ENCODE data around the gene EFNB2. TPM values are rescaled to one million over a fixed set of nuclear protein-coding genes. Genes with fewer than 3 reads are reported as not detected.

Gene EFNB2
- total RNA-seq, 2 experiments from 2014 or later, result 0.25 to 0.51 TPM

DNA sequence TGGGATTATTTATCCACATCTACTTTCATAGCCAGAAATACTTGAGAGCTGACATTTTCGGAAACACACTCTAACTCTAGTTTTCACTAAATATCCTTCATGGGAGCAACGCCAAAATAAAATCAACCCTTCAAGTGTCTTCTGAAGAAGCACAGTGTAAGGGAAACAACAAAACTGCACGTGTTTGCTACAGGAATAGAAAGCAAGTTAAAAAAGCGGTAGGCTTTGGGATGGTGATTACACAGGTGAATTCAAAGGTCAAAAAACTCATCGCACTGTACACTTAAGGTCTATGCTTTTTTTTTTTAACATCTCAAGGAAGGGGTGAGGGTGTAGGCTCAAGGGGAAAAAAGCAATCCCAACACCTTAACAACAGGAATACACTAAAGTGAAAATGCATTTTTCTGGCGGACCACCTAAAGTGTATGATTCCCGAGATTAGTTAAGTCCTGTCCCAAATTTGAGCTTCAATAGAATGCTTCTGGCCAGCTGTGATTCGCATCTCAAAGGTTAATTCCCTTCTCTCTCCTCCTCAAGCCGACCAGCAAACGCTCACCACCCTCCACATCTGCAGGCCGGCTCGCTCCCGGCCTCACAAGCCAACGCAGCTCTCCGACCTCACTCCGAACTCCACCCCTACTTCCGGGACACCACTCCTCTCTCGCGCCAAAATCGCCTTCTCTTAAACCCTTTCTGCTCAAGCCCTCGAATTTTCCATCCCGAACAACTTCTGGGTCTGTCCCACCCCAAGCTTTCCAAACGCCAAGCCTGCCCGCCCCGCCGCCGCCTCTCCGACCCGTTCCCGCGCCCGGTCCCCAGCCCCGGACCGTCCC lies 31.4 kb upstream of the EFNB2 start:
- ChIA-PET CTCF (ENCODE audit: unreplicated experiment) (no interaction called here), POLR2A (interaction anchor here (1.1 to 2.3 kb wide), 3 partner anchors 10 to 443 kb away, joined by 3 to 6 read pairs (median 5); no protein-coding TSS in a partner anchor)

DNA sequence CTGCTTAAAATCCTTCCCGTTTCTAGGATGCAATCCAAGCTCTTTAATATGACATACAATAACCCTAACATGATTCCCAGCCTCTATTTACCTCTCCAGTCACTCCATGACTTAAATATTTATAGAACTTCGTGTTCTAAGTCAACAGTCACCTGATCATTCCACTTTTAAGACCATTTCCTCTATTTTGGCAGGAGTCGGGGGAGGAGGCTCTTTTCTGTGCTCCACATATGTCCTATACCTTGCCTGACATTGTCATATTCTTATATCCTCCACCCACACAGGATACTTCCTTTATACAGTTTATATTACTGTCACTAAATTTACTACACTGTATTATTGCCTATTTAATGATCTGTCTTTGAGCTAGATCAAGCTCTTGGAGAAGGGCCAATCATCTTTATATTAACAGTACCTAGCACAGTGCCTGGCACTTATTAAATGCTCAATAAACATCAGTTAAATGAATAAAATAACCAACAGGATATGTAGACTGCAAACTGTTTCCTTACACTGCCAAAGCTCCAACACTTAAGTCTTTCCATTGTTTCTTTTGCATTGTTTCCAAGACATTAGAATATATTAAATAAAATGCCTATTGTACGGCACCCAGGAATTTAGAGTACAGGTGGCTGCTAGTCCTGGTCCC lies 29.8 kb upstream of the EFNB2 start:
- peaks cover 82% of the 10 kb centered on the region for H3K79me2 ChIP-seq (ENCODE audit: insufficient read depth, low read depth, low read length)
- no peak overlapping the region for H2AFZ ChIP-seq (ENCODE audit: low read length)
- no peaks in the 10 kb centered on the region for H3K9me2 ChIP-seq (ENCODE audit: insufficient read depth, low read length)
- ChIA-PET POLR2A (interaction anchor here (0.6 to 2.3 kb wide), 5 partner anchors 8 to 469 kb away, joined by 3 to 6 read pairs (median 4); no protein-coding TSS in a partner anchor), CTCF (ENCODE audit: unreplicated experiment) (no interaction called here)
- peaks cover 50% of the 10 kb centered on the region for H4K20me1 ChIP-seq (ENCODE audit: insufficient read depth, low read length)
- no peak overlapping the region for H3K27ac ChIP-seq (ENCODE audit: low read depth, low read length, poor library complexity, severe bottlenecking)
- H3K4me2 ChIP-seq (ENCODE audit: low read length), result peak overlapping the region; percentile 99
- H3K4me3 ChIP-seq (ENCODE audit: low read depth, low read length, poor library complexity, severe bottlenecking), result peak overlapping the region; percentile 88
- intact Hi-C loops (cut with micrococcal nuclease; ENCODE audit: unreplicated experiment), result loop anchor here (5.0 kb wide), 1 partner anchor 352 kb away; no protein-coding TSS in a partner anchor
- TF ChIP-seq, protein P1, sequence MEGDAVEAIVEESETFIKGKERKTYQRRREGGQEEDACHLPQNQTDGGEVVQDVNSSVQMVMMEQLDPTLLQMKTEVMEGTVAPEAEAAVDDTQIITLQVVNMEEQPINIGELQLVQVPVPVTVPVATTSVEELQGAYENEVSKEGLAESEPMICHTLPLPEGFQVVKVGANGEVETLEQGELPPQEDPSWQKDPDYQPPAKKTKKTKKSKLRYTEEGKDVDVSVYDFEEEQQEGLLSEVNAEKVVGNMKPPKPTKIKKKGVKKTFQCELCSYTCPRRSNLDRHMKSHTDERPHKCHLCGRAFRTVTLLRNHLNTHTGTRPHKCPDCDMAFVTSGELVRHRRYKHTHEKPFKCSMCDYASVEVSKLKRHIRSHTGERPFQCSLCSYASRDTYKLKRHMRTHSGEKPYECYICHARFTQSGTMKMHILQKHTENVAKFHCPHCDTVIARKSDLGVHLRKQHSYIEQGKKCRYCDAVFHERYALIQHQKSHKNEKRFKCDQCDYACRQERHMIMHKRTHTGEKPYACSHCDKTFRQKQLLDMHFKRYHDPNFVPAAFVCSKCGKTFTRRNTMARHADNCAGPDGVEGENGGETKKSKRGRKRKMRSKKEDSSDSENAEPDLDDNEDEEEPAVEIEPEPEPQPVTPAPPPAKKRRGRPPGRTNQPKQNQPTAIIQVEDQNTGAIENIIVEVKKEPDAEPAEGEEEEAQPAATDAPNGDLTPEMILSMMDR (conservative IDR thresholded peaks at IDR 0.05; ENCODE audit: low read length), result no peak
- no peak for TF ChIP-seq EZH2phosphoT487 (IDR thresholded peaks at IDR 0.05; ENCODE audit: borderline replicate concordance, low read depth, low read length)
- BruUV-seq (replicated peaks), result no TSS peak
- no peaks in the 10 kb centered on the region; the same call in 1 of the 2 replicates for H3K9me3 ChIP-seq (ENCODE audit: low read length)
- peaks cover 43% of the 10 kb centered on the region for H3K4me1 ChIP-seq (ENCODE audit: insufficient read depth, low read length, poor library complexity, severe bottlenecking)
- no peak for DNase-seq (ENCODE audit: low spot score)
- H3K36me3 ChIP-seq (ENCODE audit: insufficient read depth, low read length), result peaks cover 19% of the 10 kb centered on the region

More for the DNA sequence above, 31.4 kb upstream of the EFNB2 start:
- peaks cover 43% of the 10 kb centered on the region for H4K20me1 ChIP-seq (ENCODE audit: insufficient read depth, low read length)
- DNase-seq (ENCODE audit: low spot score), result peak; percentile 67
- peak overlapping the region; percentile 88 for H3K4me3 ChIP-seq (ENCODE audit: low read depth, low read length, poor library complexity, severe bottlenecking)
- H3K9me3 ChIP-seq (ENCODE audit: low read length), result no peaks in the 10 kb centered on the region; the same call in 1 of the 2 replicates
- peak overlapping the region; percentile 84 for H3K27ac ChIP-seq (ENCODE audit: low read depth, low read length, poor library complexity, severe bottlenecking)
- H3K9me2 ChIP-seq (ENCODE audit: insufficient read depth, low read length), result no peaks in the 10 kb centered on the region
- no TSS peak for BruUV-seq (replicated peaks)
- peaks cover 66% of the 10 kb centered on the region for H3K79me2 ChIP-seq (ENCODE audit: insufficient read depth, low read depth, low read length)
- peaks cover 19% of the 10 kb centered on the region for H3K36me3 ChIP-seq (ENCODE audit: insufficient read depth, low read length)
- TF ChIP-seq, protein P1 (conservative IDR thresholded peaks at IDR 0.05; ENCODE audit: low read length), result no peak
- TF ChIP-seq EZH2phosphoT487 (IDR thresholded peaks at IDR 0.05; ENCODE audit: borderline replicate concordance, low read depth, low read length), result no peak
- H3K4me2 ChIP-seq (ENCODE audit: low read length), result peak overlapping the region; percentile 99
- no peak overlapping the region for H2AFZ ChIP-seq (ENCODE audit: low read length)
- H3K4me1 ChIP-seq (ENCODE audit: insufficient read depth, low read length, poor library complexity, severe bottlenecking), result peaks cover 38% of the 10 kb centered on the region
- intact Hi-C loops (cut with micrococcal nuclease; ENCODE audit: unreplicated experiment), result loop anchor here (5.0 kb wide), 1 partner anchor 350 kb away; no protein-coding TSS in a partner anchor
